ENCODE measurements around the gene HELZ.
"Not testable (repeated sequence)": the region's sequence is repeated elsewhere in the genome, so short reads cannot be mapped to it uniquely, and the experiment has no call there.

DNA sequence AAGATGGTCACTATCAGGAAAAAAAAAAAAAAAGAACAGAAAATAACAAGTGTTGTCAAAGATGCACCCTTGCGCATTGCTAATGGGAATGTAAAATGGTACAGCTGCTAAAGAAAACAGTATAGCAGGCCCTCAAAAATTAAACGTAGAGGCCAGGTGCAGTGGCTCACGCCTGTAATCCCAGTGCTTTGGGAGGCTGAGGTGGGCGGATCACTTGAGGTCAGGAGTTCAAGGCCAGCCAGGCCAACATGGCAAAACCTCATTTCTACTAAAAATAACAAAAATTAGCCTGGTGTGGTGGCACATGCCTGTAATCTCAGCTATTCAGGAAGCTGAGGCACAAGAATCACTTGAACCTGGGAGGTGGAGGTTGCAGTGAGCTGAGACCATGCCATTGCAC lies 6.6 kb upstream of the HELZ start:
- not testable (repeated sequence) for TF ChIP-seq CTCF (IDR thresholded peaks at IDR 0.05; ENCODE audit: low read length); EZH2 (IDR thresholded peaks at IDR 0.05; ENCODE audit: borderline replicate concordance, low read length)

Measured in OCI-LY1 (cell line).